GM12878 (cell line): ENCODE measurements around the gene TNFAIP8L3.

ENCODE experiments used
- EP300 ChIP-seq, 2 experiments: fragments of 150-350 bp in 1 of 2; IDR thresholded peaks; 2 replicates each; pipeline ENCODE4 v1.6.1; 2011 to 2012; ENCODE audit warnings: low read depth in 2 of 2, low read length in 2 of 2, borderline replicate concordance in 1 of 2, improper control_type of control experiment in 1 of 2, inconsistent platforms in 1 of 2; ENCODE audit not compliant: control insufficient read depth in 1 of 2
- ETV6 ChIP-seq, 2 experiments: fragments of 450-650 bp in 1 of 2; IDR thresholded peaks in 1 of 2; conservative IDR thresholded peaks in 1 of 2; 2 replicates each; pipeline ENCODE4 v1.6.1; 2014; ENCODE audit warnings: antibody characterized with exemption in 1 of 2, borderline replicate concordance in 1 of 2, low read depth in 1 of 2, mild to moderate bottlenecking in 1 of 2, moderate library complexity in 1 of 2
- POLR2A ChIP-seq: IDR thresholded peaks from 2 replicates; pipeline ENCODE4 v1.6.1; 2011; ENCODE audit warnings: low read depth, mild to moderate bottlenecking, low read length
- RELA ChIP-seq: fragments of 450-650 bp; IDR thresholded peaks from 2 replicates; pipeline ENCODE4 v1.8.0; 2014; ENCODE audit warnings: borderline replicate concordance; ENCODE audit not compliant: partially characterized antibody
- TAF1 ChIP-seq: IDR thresholded peaks from 2 replicates; pipeline ENCODE4 v1.6.1; 2011; ENCODE audit warnings: mild to moderate bottlenecking, low read depth, low read length, borderline replicate concordance
- ZNF274 ChIP-seq: IDR thresholded peaks from one replicate; pipeline ENCODE4 v1.8.0; 2011; ENCODE audit not compliant: insufficient read length, insufficient read depth
- TF ChIP-seq, protein P1 (sequence below): IDR thresholded peaks from 2 replicates; pipeline ENCODE4 v1.6.1; 2012; ENCODE audit warnings: low read depth, low read length, improper control_type of control experiment
- TF ChIP-seq, protein P2 (sequence below): fragments of 450-650 bp; IDR thresholded peaks from 2 replicates; pipeline ENCODE4 v1.6.1; 2018; ENCODE audit warnings: borderline replicate concordance, mild to moderate bottlenecking; ENCODE audit not compliant: partially characterized antibody
- TF ChIP-seq, protein P3 (sequence below), 3 experiments: IDR thresholded peaks in 2 of 3; conservative IDR thresholded peaks in 1 of 3; 2 replicates each; pipeline ENCODE4 v1.5.1; 2011; ENCODE audit warnings: low read depth in 3 of 3, low read length in 3 of 3, mild to moderate bottlenecking in 3 of 3, control low read depth in 2 of 3, moderate library complexity in 2 of 3, inconsistent platforms in 1 of 3, mixed read lengths in 1 of 3; ENCODE audit not compliant: control insufficient read depth in 2 of 3, insufficient read depth in 1 of 3; ENCODE audit errors: extremely low read depth in 1 of 3
- TF ChIP-seq, protein P4 (sequence below): IDR thresholded peaks from 2 replicates; pipeline ENCODE4 v1.6.1; 2012; ENCODE audit warnings: low read depth, low read length, improper control_type of control experiment

DNA sequence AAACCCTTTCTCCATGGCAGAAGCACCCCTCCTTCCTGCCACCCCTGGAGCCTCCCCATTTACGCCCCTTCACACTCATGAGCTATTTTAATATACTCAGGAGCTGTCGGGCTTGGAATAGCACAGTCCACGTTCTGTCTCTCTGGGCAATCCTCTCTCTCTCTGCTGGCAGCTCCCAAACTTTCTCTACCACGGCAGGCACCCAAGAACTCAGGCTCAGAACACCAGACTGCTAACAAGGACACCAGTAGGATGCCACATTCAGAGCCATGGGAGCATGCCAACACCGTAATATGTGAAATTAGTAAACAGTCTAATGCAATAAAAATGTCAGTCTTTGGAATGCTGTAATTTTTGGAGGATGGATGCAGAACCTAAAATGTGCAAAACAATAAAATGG lies 19.3 kb downstream of the TNFAIP8L3 start:
- TF ChIP-seq, protein P1, sequence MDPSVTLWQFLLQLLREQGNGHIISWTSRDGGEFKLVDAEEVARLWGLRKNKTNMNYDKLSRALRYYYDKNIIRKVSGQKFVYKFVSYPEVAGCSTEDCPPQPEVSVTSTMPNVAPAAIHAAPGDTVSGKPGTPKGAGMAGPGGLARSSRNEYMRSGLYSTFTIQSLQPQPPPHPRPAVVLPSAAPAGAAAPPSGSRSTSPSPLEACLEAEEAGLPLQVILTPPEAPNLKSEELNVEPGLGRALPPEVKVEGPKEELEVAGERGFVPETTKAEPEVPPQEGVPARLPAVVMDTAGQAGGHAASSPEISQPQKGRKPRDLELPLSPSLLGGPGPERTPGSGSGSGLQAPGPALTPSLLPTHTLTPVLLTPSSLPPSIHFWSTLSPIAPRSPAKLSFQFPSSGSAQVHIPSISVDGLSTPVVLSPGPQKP = no peak
- TF ChIP-seq, protein P2, sequence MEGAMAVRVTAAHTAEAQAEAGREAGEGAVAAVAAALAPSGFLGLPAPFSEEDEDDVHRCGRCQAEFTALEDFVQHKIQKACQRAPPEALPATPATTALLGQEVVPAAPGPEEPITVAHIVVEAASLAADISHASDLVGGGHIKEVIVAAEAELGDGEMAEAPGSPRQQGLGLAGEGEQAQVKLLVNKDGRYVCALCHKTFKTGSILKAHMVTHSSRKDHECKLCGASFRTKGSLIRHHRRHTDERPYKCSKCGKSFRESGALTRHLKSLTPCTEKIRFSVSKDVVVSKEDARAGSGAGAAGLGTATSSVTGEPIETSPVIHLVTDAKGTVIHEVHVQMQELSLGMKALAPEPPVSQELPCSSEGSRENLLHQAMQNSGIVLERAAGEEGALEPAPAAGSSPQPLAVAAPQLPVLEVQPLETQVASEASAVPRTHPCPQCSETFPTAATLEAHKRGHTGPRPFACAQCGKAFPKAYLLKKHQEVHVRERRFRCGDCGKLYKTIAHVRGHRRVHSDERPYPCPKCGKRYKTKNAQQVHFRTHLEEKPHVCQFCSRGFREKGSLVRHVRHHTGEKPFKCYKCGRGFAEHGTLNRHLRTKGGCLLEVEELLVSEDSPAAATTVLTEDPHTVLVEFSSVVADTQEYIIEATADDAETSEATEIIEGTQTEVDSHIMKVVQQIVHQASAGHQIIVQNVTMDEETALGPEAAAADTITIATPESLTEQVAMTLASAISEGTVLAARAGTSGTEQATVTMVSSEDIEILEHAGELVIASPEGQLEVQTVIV = no peak
- TF ChIP-seq RELA (no peak), POLR2A (no peak), EP300 (IDR thresholded peaks at IDR 0.05; ENCODE audit: borderline replicate concordance in 1 of 2, control insufficient read depth in 1 of 2, low read depth in 2 of 2, low read length in 2 of 2) (no peak), ZNF274 (no peak), ETV6 (conservative IDR thresholded peaks at IDR 0.05 in 1 of 2, IDR thresholded peaks at IDR 0.05 in 1 of 2; ENCODE audit: borderline replicate concordance in 1 of 2, low read depth in 1 of 2) (no peak), TAF1 (no peak)
- TF ChIP-seq, protein P3, sequence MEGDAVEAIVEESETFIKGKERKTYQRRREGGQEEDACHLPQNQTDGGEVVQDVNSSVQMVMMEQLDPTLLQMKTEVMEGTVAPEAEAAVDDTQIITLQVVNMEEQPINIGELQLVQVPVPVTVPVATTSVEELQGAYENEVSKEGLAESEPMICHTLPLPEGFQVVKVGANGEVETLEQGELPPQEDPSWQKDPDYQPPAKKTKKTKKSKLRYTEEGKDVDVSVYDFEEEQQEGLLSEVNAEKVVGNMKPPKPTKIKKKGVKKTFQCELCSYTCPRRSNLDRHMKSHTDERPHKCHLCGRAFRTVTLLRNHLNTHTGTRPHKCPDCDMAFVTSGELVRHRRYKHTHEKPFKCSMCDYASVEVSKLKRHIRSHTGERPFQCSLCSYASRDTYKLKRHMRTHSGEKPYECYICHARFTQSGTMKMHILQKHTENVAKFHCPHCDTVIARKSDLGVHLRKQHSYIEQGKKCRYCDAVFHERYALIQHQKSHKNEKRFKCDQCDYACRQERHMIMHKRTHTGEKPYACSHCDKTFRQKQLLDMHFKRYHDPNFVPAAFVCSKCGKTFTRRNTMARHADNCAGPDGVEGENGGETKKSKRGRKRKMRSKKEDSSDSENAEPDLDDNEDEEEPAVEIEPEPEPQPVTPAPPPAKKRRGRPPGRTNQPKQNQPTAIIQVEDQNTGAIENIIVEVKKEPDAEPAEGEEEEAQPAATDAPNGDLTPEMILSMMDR (IDR thresholded peaks at IDR 0.05 in 2 of 3, conservative IDR thresholded peaks at IDR 0.05 in 1 of 3; ENCODE audit: control insufficient read depth in 2 of 3, extremely low read depth in 1 of 3, insufficient read depth in 1 of 3, low read depth in 3 of 3, low read length in 3 of 3) = no peak
- TF ChIP-seq, protein P4, sequence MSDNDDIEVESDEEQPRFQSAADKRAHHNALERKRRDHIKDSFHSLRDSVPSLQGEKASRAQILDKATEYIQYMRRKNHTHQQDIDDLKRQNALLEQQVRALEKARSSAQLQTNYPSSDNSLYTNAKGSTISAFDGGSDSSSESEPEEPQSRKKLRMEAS = no peak
